RWPE2 (cell line): Measurements from ENCODE around the gene IMMP1L.

Source experiments
- ATAC-seq: fragments of 200-7000 bp; cut with Tn5 transposase; 3 replicates; pipeline ENCODE4 v1.9.1; 2021; ENCODE audit warnings: low read depth
- DNase-seq: peaks from one replicate; pipeline ENCODE4 v3.0.0-alpha.2; 2020; ENCODE audit warnings: low spot score
- H3K27ac ChIP-seq: fragments of 450-650 bp; 2 replicates; pipeline ENCODE4 v1.5.1; 2017; ENCODE audit warnings: mild to moderate bottlenecking; ENCODE audit not compliant: poor library complexity, severe bottlenecking
- H3K27me3 ChIP-seq: fragments of 250-450 bp; sonication (Bioruptor Pico); 2 replicates; pipeline ENCODE4 v1.5.1; 2021; ENCODE audit warnings: mild to moderate bottlenecking, moderate library complexity; ENCODE audit not compliant: insufficient read depth, poor library complexity, severe bottlenecking
- H3K36me3 ChIP-seq: fragments of 250-450 bp; sonication (Bioruptor Pico); 2 replicates; pipeline ENCODE4 v1.5.1; 2020; ENCODE audit warnings: low read depth, mild to moderate bottlenecking, moderate library complexity
- H3K4me1 ChIP-seq: fragments of 250-450 bp; sonication (Bioruptor Pico); 2 replicates; pipeline ENCODE4 v1.5.1; 2021; ENCODE audit warnings: mild to moderate bottlenecking, moderate library complexity; ENCODE audit not compliant: insufficient read depth, poor library complexity, severe bottlenecking
- H3K4me3 ChIP-seq: fragments of 250-450 bp; sonication (Bioruptor Pico); 2 replicates; pipeline ENCODE4 v1.5.1; 2021; ENCODE audit warnings: mild to moderate bottlenecking, moderate library complexity; ENCODE audit not compliant: severe bottlenecking
- H3K9me3 ChIP-seq: fragments of 250-450 bp; sonication (Bioruptor Pico); 2 replicates; pipeline ENCODE4 v1.5.1; 2021; ENCODE audit warnings: mild to moderate bottlenecking, moderate library complexity; ENCODE audit not compliant: severe bottlenecking
- CTCF ChIP-seq: fragments of 450-650 bp; IDR thresholded peaks from one replicate; pipeline ENCODE4 v1.5.1; 2017; ENCODE audit warnings: mild to moderate bottlenecking, moderate library complexity; ENCODE audit not compliant: poor library complexity, severe bottlenecking

The IMMP1L gene

GRCh38 chr11:31415435-31415834, 94.0 kb downstream of the IMMP1L start:
- TF ChIP-seq CTCF, result no peak
- no peak overlapping the region for H3K27ac ChIP-seq
- ATAC-seq, result no peak

GRCh38 chr11:31414338-31414737, 95.1 kb downstream of the IMMP1L start:
- Histone ChIP-seq H3K9me3 (no peaks in the 10 kb centered on the region), H3K36me3 (no peaks in the 10 kb centered on the region), H3K4me1 (peaks cover 20% of the 10 kb centered on the region), H3K27ac (peak overlapping the region; percentile 36), H3K27me3 (no peaks in the 10 kb centered on the region), H3K4me3 (no peak overlapping the region)
- ATAC-seq (peak; percentile 89), DNase-seq (no peak)
- no peak for TF ChIP-seq CTCF

More at GRCh38 chr11:31415435-31415834, 94.0 kb downstream of the IMMP1L start:
- Histone ChIP-seq H3K4me1 (peaks cover 20% of the 10 kb centered on the region), H3K27me3 (no peaks in the 10 kb centered on the region), H3K4me3 (no peak overlapping the region), H3K36me3 (no peaks in the 10 kb centered on the region), H3K9me3 (no peaks in the 10 kb centered on the region)
- no peak for DNase-seq

- ATAC-seq (peak; percentile 80; the same call in 2 of the 3 replicates), DNase-seq (no peak)
- H3K27ac ChIP-seq, result peak overlapping the region; percentile 36
- H3K27me3 ChIP-seq, result no peaks in the 10 kb centered on the region
- H3K36me3 ChIP-seq, result no peaks in the 10 kb centered on the region
- no peak for TF ChIP-seq CTCF
- H3K4me3 ChIP-seq, result no peak overlapping the region
- H3K4me1 ChIP-seq, result peaks cover 30% of the 10 kb centered on the region
- H3K9me3 ChIP-seq, result no peaks in the 10 kb centered on the region
Observed at GRCh38 chr11:31412946-31413345, 96.5 kb downstream of the IMMP1L start.

- no peaks in the 10 kb centered on the region for H3K36me3 ChIP-seq
- H3K4me1 ChIP-seq, result peaks cover 18% of the 10 kb centered on the region
- DNase-seq, result no peak
- no peak overlapping the region for H3K4me3 ChIP-seq
- ATAC-seq, result no peak
- no peaks in the 10 kb centered on the region for H3K27me3 ChIP-seq
- no peaks in the 10 kb centered on the region for H3K9me3 ChIP-seq
- no peak for TF ChIP-seq CTCF
- H3K27ac ChIP-seq, result no peak overlapping the region
Observed at GRCh38 chr11:31408201-31408600, 101.2 kb downstream of the IMMP1L start.

- ATAC-seq (no peak), DNase-seq (no peak)
- TF ChIP-seq CTCF, result no peak
- H3K27ac ChIP-seq, result no peak overlapping the region
- no peak overlapping the region for H3K4me3 ChIP-seq
- H3K27me3 ChIP-seq, result no peaks in the 10 kb centered on the region
- no peaks in the 10 kb centered on the region for H3K9me3 ChIP-seq
- H3K4me1 ChIP-seq, result peaks cover 10% of the 10 kb centered on the region
- peaks cover 3% of the 10 kb centered on the region; the same call in 1 of the 2 replicates for H3K36me3 ChIP-seq
Observed at GRCh38 chr11:31404614-31405013, 104.8 kb downstream of the IMMP1L start.
